Activated naive CD4-positive, alpha-beta T cell treated with Interleukin-2 at 50 U/mL for 16 hours (primary cell): ENCODE measurements around the gene OGDH.

Experiments used
- DNase-seq: peaks from one replicate; pipeline ENCODE4 v3.0.0-alpha.2; 2020

The OGDH gene

DNA sequence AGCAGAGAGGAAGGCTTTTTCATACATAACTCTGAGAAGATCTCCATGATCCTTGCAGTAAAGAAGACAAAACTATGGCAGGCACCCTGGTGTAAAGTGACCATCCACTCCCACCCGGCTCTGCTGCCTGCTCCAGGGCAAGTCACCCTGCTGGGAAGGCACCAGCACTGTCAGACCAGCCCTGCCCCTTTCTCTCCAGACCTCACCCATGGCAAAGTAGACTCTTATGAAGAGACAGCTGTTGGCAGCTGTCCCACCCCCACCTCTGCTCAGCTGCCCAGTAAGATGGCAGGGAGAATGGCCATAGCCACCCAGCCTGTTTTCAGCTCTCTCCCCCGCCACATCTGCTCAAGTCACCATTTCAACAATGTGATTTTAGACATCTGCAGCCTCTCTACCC is 133.6 kb downstream of the OGDH start:
- no peak for DNase-seq

- DNase-seq, result no peak
Measured at GRCh38 chr7:44743750-44744149, 137.3 kb downstream of the OGDH start.

DNA sequence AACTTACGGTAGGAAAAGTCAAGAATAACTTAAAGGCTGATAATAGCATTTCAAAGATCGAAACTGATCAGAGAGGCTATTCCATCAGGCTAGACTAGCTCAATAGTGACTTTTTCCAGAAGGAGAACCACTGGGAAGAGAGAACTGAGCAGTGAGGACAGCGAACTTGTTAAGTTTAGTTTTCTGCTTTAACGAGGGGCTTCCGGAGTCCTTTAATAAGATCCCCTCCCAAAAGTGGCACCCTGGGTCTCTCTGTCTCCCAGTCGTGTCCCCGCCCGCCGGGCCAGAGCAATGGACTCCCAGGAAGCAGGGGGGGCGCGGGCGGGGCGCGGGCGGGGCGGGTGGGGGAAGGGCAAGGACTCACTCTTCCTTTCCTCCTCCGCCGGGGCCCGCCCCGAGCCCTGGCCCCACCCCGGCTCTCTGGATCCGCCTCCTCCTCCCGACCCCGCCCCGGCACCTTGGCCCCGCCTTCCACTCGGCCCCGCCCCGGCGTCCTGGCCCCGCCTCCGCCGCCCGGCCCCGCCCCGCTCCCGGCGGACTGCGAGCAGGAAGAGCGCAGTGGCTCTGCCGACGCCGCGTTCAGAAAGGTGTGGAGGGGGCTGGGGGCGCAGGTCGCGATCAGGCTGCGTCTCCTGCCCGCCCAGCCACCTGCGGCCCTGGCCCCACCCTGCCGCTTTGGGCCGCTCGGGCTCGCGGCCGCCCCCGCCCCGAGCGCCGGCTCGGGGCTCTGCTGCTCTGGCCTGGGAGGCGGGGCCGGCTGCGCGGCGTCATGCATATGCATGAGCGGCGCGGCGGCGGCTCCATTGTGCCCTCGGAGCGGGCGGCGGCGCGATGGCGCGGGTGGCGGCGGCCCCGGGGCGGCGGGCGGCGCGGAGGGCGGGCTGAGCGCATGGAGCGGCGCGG is 141.9 kb downstream of the OGDH start, which contains the start of gene ZMIZ2:
TSS of gene ZMIZ2 (plus strand) at position 803 of the 903 bp plus-strand sequence. CDS start 7,403 bp downstream, outside the sequence.
- peak; percentile 88 for DNase-seq

GRCh38 chr7:44748948-44749731 is 142.7 kb downstream of the OGDH start:
- no peak for DNase-seq

DNA sequence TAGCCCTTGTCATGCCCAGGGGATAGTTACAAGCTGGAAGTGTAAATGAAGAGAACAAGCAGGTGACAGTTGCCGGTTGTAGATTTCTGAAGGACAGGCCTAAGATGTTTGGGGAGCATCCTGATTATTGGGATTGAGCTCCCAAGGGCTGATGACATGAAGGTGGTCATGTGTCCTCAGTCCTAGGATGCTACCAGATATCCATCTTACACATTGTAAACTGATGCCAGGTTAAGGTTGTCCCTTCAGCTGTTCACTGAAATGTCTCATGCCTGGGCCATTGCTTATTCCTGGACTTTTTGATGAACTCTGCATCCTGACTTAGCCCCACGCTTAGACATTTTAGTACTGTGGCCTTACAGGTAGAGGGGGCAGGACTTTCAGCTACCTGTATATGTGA is 143.6 kb downstream of the OGDH start:
- no peak for DNase-seq

- DNase-seq, result no peak
Measured at GRCh38 chr7:44750424-44750823, 144.0 kb downstream of the OGDH start.

DNA sequence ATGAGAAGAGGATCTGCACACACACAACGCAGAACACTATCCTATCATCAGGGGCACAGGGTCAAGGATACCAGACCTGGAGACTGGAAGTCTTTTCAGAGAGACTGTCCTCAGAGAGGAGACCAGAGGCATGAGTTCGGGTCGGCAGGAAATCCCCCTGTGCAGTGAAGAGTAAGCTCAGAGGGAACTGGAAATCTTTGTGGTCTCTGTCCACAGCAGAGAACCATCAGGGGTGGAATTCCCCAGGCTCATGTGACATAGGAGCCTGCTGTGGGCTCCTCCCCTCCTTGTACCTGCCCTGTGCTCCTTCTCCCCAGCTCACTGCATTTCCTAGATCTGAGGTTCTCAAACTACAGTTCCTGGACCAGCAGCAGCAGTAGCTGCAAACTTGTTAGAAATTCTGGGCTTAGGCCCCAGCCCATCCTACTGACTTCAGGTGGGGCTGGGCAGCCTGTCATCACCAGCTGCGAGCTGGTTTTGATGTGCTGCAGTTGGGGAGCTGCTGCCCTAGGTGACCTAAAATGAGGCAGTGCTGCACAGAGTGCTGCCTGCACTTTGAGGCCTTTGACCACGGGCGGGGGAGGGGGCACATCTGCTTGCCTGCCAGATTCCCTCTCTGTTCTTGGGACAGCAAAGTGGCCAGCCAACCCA is 144.6 kb downstream of the OGDH start:
- peak; percentile 65 for DNase-seq

DNA sequence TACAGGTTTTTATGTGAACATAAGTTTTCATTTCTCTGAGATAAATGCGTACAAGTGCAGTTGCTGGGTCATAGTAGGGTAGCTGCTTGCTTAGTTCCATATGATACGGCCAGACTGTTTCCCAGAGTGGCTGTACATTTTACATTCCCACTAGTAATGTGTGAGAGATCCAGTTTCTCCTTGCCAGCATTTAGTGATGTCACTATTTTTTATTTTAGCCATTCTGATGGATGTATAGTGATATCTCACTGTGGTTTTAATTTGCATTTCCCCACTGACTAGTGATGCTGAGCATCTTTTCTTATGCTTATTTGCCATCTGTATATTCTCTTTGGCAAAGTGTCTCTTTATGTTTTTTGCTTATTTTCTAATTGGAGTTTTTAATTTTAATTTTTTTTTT is 146.4 kb downstream of the OGDH start:
- DNase-seq, result no peak

GRCh38 chr7:44754802-44755697 is 148.6 kb downstream of the OGDH start:
- DNase-seq, result no peak

DNA sequence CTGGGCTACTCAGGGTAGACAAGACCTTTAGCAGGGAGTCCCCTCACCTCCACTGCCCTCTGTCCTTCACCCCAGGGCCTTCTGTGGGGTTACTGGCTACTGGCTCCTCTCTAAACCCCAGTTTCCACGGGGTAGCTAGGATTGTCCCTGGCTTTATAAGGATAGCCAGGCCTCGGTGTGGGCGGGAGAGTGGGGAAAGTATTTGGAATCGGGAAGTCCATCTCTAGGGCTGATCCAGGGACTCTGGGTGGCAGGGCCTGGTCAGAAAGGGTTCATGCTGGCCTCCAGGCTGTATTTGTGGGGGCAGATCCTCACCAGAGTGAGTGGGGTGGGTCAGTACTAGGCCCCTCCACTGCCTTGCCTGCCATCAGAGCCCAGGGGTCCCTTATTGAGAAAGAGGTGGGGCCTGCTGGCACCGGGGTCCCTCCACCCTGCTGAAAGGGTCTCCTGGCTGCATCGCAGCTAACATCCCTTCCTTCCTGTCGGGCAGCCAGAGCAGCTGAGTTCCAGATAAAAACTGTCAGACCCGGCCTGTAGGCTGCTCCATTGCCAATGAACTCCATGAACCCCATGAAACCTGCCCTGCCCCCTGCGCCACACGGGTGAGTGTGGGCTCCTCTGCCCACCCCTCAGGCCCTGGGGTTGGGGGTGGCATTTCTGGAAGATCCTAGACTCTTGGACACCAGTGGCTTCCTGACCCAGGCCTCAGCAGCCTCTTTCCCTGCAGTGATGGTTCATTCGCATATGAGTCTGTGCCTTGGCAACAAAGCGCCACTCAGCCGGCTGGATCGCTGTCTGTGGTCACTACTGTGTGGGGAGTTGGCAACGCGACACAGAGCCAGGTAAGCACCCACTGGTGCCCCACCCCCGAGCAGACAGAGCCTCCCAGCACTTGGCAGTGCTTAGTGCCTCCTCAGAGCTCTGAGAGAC is 149.5 kb downstream of the OGDH start:
- no peak for DNase-seq

DNA sequence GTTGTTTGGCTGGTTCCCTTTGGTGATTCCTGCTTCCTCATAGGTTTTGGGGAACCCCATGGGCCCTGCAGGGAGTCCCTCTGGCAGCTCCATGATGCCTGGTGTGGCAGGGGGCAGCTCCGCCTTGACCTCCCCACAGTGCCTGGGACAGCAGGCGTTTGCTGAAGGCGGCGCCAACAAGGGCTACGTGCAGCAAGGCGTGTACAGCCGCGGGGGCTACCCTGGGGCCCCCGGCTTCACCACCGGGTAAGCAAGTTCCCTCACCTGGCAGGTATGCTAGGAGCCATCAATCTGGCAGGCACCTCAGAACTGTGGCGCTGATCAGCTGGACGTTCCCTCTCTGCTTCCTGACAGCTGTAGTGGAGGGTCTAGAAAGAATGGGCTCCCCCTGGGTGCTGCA is 150.5 kb downstream of the OGDH start:
- DNase-seq, result no peak

GRCh38 chr7:44757311-44757710 is 150.9 kb downstream of the OGDH start:
- DNase-seq, result no peak

GRCh38 chr7:44757739-44758138 is 151.3 kb downstream of the OGDH start:
- no peak for DNase-seq
